Mesenchymal stem cell (in vitro differentiated cells and primary cell): ENCODE measurements around the gene MCCC2.

ENCODE experiments used
- DNase-seq: peaks from one replicate; pipeline ENCODE4 v3.0.0-alpha.2; 2013
- H2AFZ ChIP-seq: one replicate; pipeline ENCODE4 v1.6.1; 2013; ENCODE audit warnings: low read depth, mild to moderate bottlenecking, control low read depth, inconsistent platforms, low read length, moderate library complexity
- H2AK5ac ChIP-seq: 2 replicates; pipeline ENCODE4 v1.6.1; 2013; ENCODE audit warnings: low read length, moderate library complexity, mild to moderate bottlenecking, inconsistent platforms; ENCODE audit not compliant: severe bottlenecking
- H2BK120ac ChIP-seq: one replicate; pipeline ENCODE4 v1.6.1; 2013; ENCODE audit warnings: low read depth, mild to moderate bottlenecking, inconsistent platforms, low read length, moderate library complexity
- H2BK12ac ChIP-seq, 2 experiments: one replicate each; pipeline ENCODE4 v1.6.1; 2013; ENCODE audit warnings: inconsistent platforms in 2 of 2, low read length in 2 of 2, mild to moderate bottlenecking in 2 of 2, moderate library complexity in 2 of 2, control low read depth in 1 of 2
- H2BK15ac ChIP-seq: one replicate; pipeline ENCODE4 v1.6.1; 2013; ENCODE audit warnings: mild to moderate bottlenecking, low read depth, inconsistent platforms; ENCODE audit not compliant: poor library complexity, severe bottlenecking
- H2BK5ac ChIP-seq: 2 replicates; pipeline ENCODE4 v1.6.1; 2013; ENCODE audit warnings: low read depth, mild to moderate bottlenecking, low read length, control low read depth, inconsistent platforms; ENCODE audit not compliant: poor library complexity, severe bottlenecking
- H3K14ac ChIP-seq, 2 experiments: one replicate each; pipeline ENCODE4 v1.6.1; 2013; ENCODE audit warnings: inconsistent platforms in 2 of 2, low read length in 2 of 2, control low read depth in 1 of 2, mild to moderate bottlenecking in 1 of 2, moderate library complexity in 1 of 2
- H3K18ac ChIP-seq, 2 experiments: one replicate each; pipeline ENCODE4 v1.6.1; 2013; ENCODE audit warnings: inconsistent platforms in 2 of 2, low read length in 2 of 2, control low read depth in 1 of 2, low read depth in 1 of 2, mild to moderate bottlenecking in 1 of 2
- H3K23ac ChIP-seq, 2 experiments: one replicate each; pipeline ENCODE4 v1.6.1; 2013; ENCODE audit warnings: inconsistent platforms in 2 of 2, low read length in 2 of 2, mild to moderate bottlenecking in 2 of 2, moderate library complexity in 2 of 2, control low read depth in 1 of 2
- H3K27ac ChIP-seq: 2 replicates; pipeline ENCODE4 v1.5.1; 2013; ENCODE audit warnings: mild to moderate bottlenecking, moderate library complexity, low read length, control low read depth, inconsistent platforms; ENCODE audit not compliant: poor library complexity, severe bottlenecking
- H3K27me3 ChIP-seq, 2 experiments: 2 replicates each; pipeline versions ENCODE4 v1.6.1 to v1.7.0; 2013; ENCODE audit warnings: low read length in 2 of 2, mild to moderate bottlenecking in 2 of 2, moderate library complexity in 2 of 2, control low read depth in 1 of 2, inconsistent platforms in 1 of 2; ENCODE audit not compliant: control insufficient read depth in 1 of 2, insufficient read depth in 1 of 2
- H3K36me3 ChIP-seq, 2 experiments: 2 replicates each; pipeline versions ENCODE4 v1.6.1 to v1.7.0; 2013; ENCODE audit warnings: low read length in 2 of 2, control low read depth in 1 of 2, inconsistent platforms in 1 of 2, low read depth in 1 of 2, mild to moderate bottlenecking in 1 of 2; ENCODE audit not compliant: insufficient read depth in 2 of 2, control insufficient read depth in 1 of 2
- H3K4ac ChIP-seq, 2 experiments: one replicate each; pipeline ENCODE4 v1.6.1; 2013; ENCODE audit warnings: inconsistent platforms in 2 of 2, low read length in 2 of 2, mild to moderate bottlenecking in 2 of 2, moderate library complexity in 2 of 2, control low read depth in 1 of 2, low read depth in 1 of 2
- H3K4me1 ChIP-seq: 2 replicates; pipeline ENCODE4 v1.6.1; 2013; ENCODE audit warnings: low read depth, low read length, control low read depth; ENCODE audit not compliant: control insufficient read depth, insufficient read depth
- H3K4me2 ChIP-seq: 2 replicates; pipeline ENCODE4 v1.6.1; 2013; ENCODE audit warnings: low read length, mild to moderate bottlenecking, inconsistent platforms; ENCODE audit not compliant: poor library complexity, severe bottlenecking
- H3K4me3 ChIP-seq, 2 experiments: 2 replicates each; pipeline versions ENCODE4 v1.5.1 to v1.7.0; 2013; ENCODE audit warnings: low read length in 2 of 2, mild to moderate bottlenecking in 2 of 2, control low read depth in 1 of 2, low read depth in 1 of 2; ENCODE audit not compliant: insufficient read depth in 1 of 2
- H3K79me1 ChIP-seq: replicated peaks from 2 replicates; pipeline ENCODE4 v1.6.1; 2013; ENCODE audit warnings: mild to moderate bottlenecking, control low read depth, low read length, inconsistent platforms; ENCODE audit not compliant: poor library complexity, severe bottlenecking
- H3K9ac ChIP-seq: 2 replicates; pipeline ENCODE4 v1.7.0; 2013; ENCODE audit warnings: mild to moderate bottlenecking, low read length, moderate library complexity
- H3K9me3 ChIP-seq: 2 replicates; pipeline ENCODE4 v1.7.0; 2013; ENCODE audit warnings: mild to moderate bottlenecking, low read length; ENCODE audit not compliant: control insufficient read depth
- H4K8ac ChIP-seq: one replicate; pipeline ENCODE4 v1.6.1; 2013; ENCODE audit warnings: inconsistent platforms, mild to moderate bottlenecking, low read length, moderate library complexity
- H4K91ac ChIP-seq: one replicate; pipeline ENCODE4 v1.6.1; 2013; ENCODE audit warnings: mild to moderate bottlenecking, low read length, inconsistent platforms
- WGBS: methylation state at CpG from one replicate; pipeline ENCODE4 v1.1.7; 2013; ENCODE audit warnings: mixed read lengths; 5-methylcytosine and 5-hydroxymethylcytosine counted together

MCCC2 gene

GRCh38 chr5:71699751-71700150 lies 112.6 kb downstream of the MCCC2 start:
- Histone ChIP-seq H3K4me3 (no peak overlapping the region), H2BK120ac (no peak overlapping the region), H3K18ac (no peak overlapping the region), H4K91ac (no peak overlapping the region), H2BK5ac (no peak overlapping the region), H3K9ac (no peak overlapping the region), H4K8ac (no peak overlapping the region), H2BK15ac (no peak overlapping the region), H2AFZ (no peak overlapping the region), H3K23ac (no peak overlapping the region), H2AK5ac (no peak overlapping the region), H3K4me1 (no peaks in the 10 kb centered on the region), H3K27me3 (peaks cover 16 to 43% of the 10 kb centered on the region in 2 experiments), H3K4me2 (no peak overlapping the region), H3K36me3 (no peaks in the 10 kb centered on the region), H2BK12ac (no peak overlapping the region), H3K79me1 (no peaks in the 10 kb centered on the region), H3K27ac (no peak overlapping the region), H3K4ac (no peak overlapping the region), H3K9me3 (peaks cover 4% of the 10 kb centered on the region), H3K14ac (no peak overlapping the region)
- DNase-seq, result no peak
- no CpG with 5 or more reads among the region's 2 CpGs for WGBS

GRCh38 chr5:71700803-71701202 lies 113.7 kb downstream of the MCCC2 start:
- no peak overlapping the region for H3K4me2 ChIP-seq
- H2BK120ac ChIP-seq, result no peak overlapping the region
- no peak overlapping the region for H3K23ac ChIP-seq
- H2BK15ac ChIP-seq, result no peak overlapping the region
- no peak overlapping the region for H3K4ac ChIP-seq
- H3K36me3 ChIP-seq, result no peaks in the 10 kb centered on the region
- H3K14ac ChIP-seq, result no peak overlapping the region
- H4K8ac ChIP-seq, result no peak overlapping the region
- H3K4me3 ChIP-seq, result no peak overlapping the region
- no peak overlapping the region for H2AK5ac ChIP-seq
- H2BK5ac ChIP-seq, result no peak overlapping the region
- peaks cover 4% of the 10 kb centered on the region for H3K9me3 ChIP-seq
- H3K27me3 ChIP-seq, result peaks cover 21 to 48% of the 10 kb centered on the region in 2 experiments
- H3K18ac ChIP-seq, result no peak overlapping the region
- no peak overlapping the region for H2AFZ ChIP-seq
- no peak overlapping the region for H4K91ac ChIP-seq
- no peak for DNase-seq
- no peak overlapping the region for H2BK12ac ChIP-seq
- no peak overlapping the region for H3K9ac ChIP-seq
- H3K4me1 ChIP-seq, result no peaks in the 10 kb centered on the region
- H3K79me1 ChIP-seq, result no peaks in the 10 kb centered on the region
- H3K27ac ChIP-seq, result no peak overlapping the region

DNA sequence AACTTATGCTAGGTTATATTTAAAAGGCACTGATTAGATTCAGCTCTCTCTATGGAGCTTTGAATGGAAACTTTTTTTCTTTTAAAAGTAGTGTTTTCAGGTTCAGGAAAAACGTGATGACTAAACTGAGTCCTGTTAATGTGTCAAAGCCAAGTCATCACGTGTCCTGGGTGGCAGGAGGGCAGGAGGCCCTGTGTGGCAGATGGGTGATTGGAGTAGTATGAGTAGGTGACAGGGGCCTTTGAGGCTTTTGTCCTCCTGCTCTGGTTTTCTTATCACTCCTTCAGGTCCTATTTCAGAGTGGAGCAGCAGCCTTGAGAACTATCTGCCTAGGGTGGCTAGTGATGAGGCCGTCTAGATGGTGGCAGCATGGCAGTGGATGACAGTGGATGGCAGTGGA lies 114.3 kb downstream of the MCCC2 start:
- Histone ChIP-seq H2AK5ac (no peak overlapping the region), H3K79me1 (no peaks in the 10 kb centered on the region)

GRCh38 chr5:71703941-71704340 lies 116.8 kb downstream of the MCCC2 start:
- WGBS, result 17% methylated on average over 4 of the region's 4 CpGs
- DNase-seq, result no peak
- no peak overlapping the region for H4K8ac ChIP-seq

More for the DNA sequence above, 114.3 kb downstream of the MCCC2 start:
- DNase-seq, result no peak
- WGBS, result 66% methylated on average over 3 of the region's 3 CpGs
- Histone ChIP-seq H3K4me3 (no peak overlapping the region), H3K9me3 (peaks cover 4% of the 10 kb centered on the region), H2AFZ (no peak overlapping the region), H2BK5ac (no peak overlapping the region), H3K4ac (no peak overlapping the region), H4K8ac (no peak overlapping the region), H3K4me1 (no peaks in the 10 kb centered on the region), H3K23ac (no peak overlapping the region), H4K91ac (no peak overlapping the region), H3K27me3 (peaks cover 27 to 54% of the 10 kb centered on the region in 2 experiments), H3K18ac (no peak overlapping the region), H3K36me3 (no peaks in the 10 kb centered on the region), H2BK15ac (no peak overlapping the region), H3K27ac (no peak overlapping the region), H3K4me2 (no peak overlapping the region), H3K14ac (no peak overlapping the region), H2BK12ac (no peak overlapping the region), H2BK120ac (no peak overlapping the region), H3K9ac (no peak overlapping the region)

More at GRCh38 chr5:71703941-71704340, 116.8 kb downstream of the MCCC2 start:
- no peak overlapping the region for H2AFZ ChIP-seq
- no peak overlapping the region for H2BK15ac ChIP-seq
- H3K4me2 ChIP-seq, result no peak overlapping the region
- H4K91ac ChIP-seq, result no peak overlapping the region
- H2BK5ac ChIP-seq, result no peak overlapping the region
- no peak overlapping the region for H3K27ac ChIP-seq
- H3K9me3 ChIP-seq, result peaks cover 7% of the 10 kb centered on the region
- H2BK120ac ChIP-seq, result no peak overlapping the region
- H3K14ac ChIP-seq, result no peak overlapping the region
- H3K27me3 ChIP-seq, result peaks cover 41 to 77% of the 10 kb centered on the region in 2 experiments
- no peak overlapping the region for H2BK12ac ChIP-seq
- H2AK5ac ChIP-seq, result no peak overlapping the region
- H3K9ac ChIP-seq, result no peak overlapping the region
- no peaks in the 10 kb centered on the region for H3K4me1 ChIP-seq
- H3K4me3 ChIP-seq, result no peak overlapping the region
- H3K18ac ChIP-seq, result no peak overlapping the region
- H3K4ac ChIP-seq, result no peak overlapping the region
- H3K36me3 ChIP-seq, result no peaks in the 10 kb centered on the region
- no peaks in the 10 kb centered on the region for H3K79me1 ChIP-seq
- H3K23ac ChIP-seq, result no peak overlapping the region
